Nephron (organoid): Measurements from ENCODE around the gene AGK.

ENCODE experiments used
- H3K27ac Mint-ChIP-seq, 3 experiments: 2 replicates each; pipeline ENCODE4 v1.8.0; 2020; ENCODE audit warnings: mixed read lengths in 3 of 3, mild to moderate bottlenecking in 2 of 3, moderate library complexity in 1 of 3
- H3K27me3 Mint-ChIP-seq: 2 replicates; pipeline ENCODE4 v1.8.0; 2021; ENCODE audit warnings: low read depth, mild to moderate bottlenecking, moderate library complexity, mixed read lengths
- H3K36me3 Mint-ChIP-seq: 2 replicates; pipeline ENCODE4 v1.8.0; 2020; ENCODE audit warnings: low read depth, mixed read lengths
- H3K4me1 Mint-ChIP-seq: 2 replicates; pipeline ENCODE4 v1.8.0; 2020; ENCODE audit warnings: mixed read lengths
- H3K4me3 Mint-ChIP-seq, 3 experiments: 2 replicates each; pipeline ENCODE4 v1.8.0; 2020; ENCODE audit warnings: mild to moderate bottlenecking in 3 of 3, mixed read lengths in 3 of 3, moderate library complexity in 2 of 3
- H3K9me3 Mint-ChIP-seq: 2 replicates; pipeline ENCODE4 v1.8.0; 2020; ENCODE audit warnings: mixed read lengths
- CTCF ChIP-seq, 3 experiments: fragments of 200-600 bp; sonication (generic); IDR thresholded peaks; one replicate each; pipeline ENCODE4 v1.5.0; 2021; ENCODE audit warnings: antibody characterized with exemption in 3 of 3; ENCODE audit not compliant: unreplicated experiment in 3 of 3

Gene AGK

GRCh38 chr7:141702047-141702567 lies 150.9 kb downstream of the AGK start, which contains the start of gene DENND11:
TSS of gene DENND11 (minus strand) at chr7:141702166. CDS start at chr7:141702153, 13 bp downstream.
- Mint-ChIP-seq H3K9me3 (no peaks in the 10 kb centered on the region), H3K36me3 (no peaks in the 10 kb centered on the region), H3K27ac (peak within 1 kb of the TSS; percentile 27 to 63 (median 54)), H3K4me1 (peaks cover 13% of the 10 kb centered on the region), H3K27me3 (peaks cover 19% of the 10 kb centered on the region), H3K4me3 (peak within 1 kb of the TSS; percentile 85 to 86 (median 85))
- no peak for TF ChIP-seq CTCF (IDR thresholded peaks at IDR 0.05; ENCODE audit: unreplicated experiment in 3 of 3)

GRCh38 chr7:141702892-141703291 lies 151.7 kb downstream of the AGK start:
- Mint-ChIP-seq H3K9me3 (no peaks in the 10 kb centered on the region), H3K4me3 (peak overlapping the region; percentile 78 to 84 (median 83)), H3K27ac (no peak overlapping the region), H3K4me1 (peaks cover 13% of the 10 kb centered on the region), H3K36me3 (no peaks in the 10 kb centered on the region), H3K27me3 (peaks cover 19% of the 10 kb centered on the region)
- no peak for TF ChIP-seq CTCF (IDR thresholded peaks at IDR 0.05; ENCODE audit: unreplicated experiment in 3 of 3)

GRCh38 chr7:141704112-141704511 lies 152.9 kb downstream of the AGK start:
- peaks cover 19% of the 10 kb centered on the region for H3K27me3 Mint-ChIP-seq
- TF ChIP-seq CTCF (IDR thresholded peaks at IDR 0.05; ENCODE audit: unreplicated experiment in 3 of 3): no peak
- no peaks in the 10 kb centered on the region for H3K36me3 Mint-ChIP-seq
- peak overlapping the region in 1 of 3 experiments; percentile 83 for H3K4me3 Mint-ChIP-seq
- peaks cover 13% of the 10 kb centered on the region for H3K4me1 Mint-ChIP-seq
- H3K9me3 Mint-ChIP-seq: no peaks in the 10 kb centered on the region
- H3K27ac Mint-ChIP-seq: no peak overlapping the region

GRCh38 chr7:141704741-141705140 lies 153.5 kb downstream of the AGK start:
- TF ChIP-seq CTCF (IDR thresholded peaks at IDR 0.05; ENCODE audit: unreplicated experiment in 3 of 3): no peak
- Mint-ChIP-seq H3K27ac (no peak overlapping the region), H3K9me3 (no peaks in the 10 kb centered on the region), H3K4me3 (peak overlapping the region; percentile 26 to 48 (median 34)), H3K27me3 (peaks cover 19% of the 10 kb centered on the region), H3K36me3 (no peaks in the 10 kb centered on the region), H3K4me1 (peaks cover 13% of the 10 kb centered on the region)
